HepG2 (cell line): ENCODE data around the gene CUEDC2.

ENCODE experiments used
- CBFB ChIP-seq: sonication (generic); formaldehyde crosslinking; IDR thresholded peaks from 2 replicates; pipeline ENCODE4 v1.4.0; 2020; ENCODE audit warnings: missing genetic modification reagents
- CTCF ChIP-seq: sonication (generic); formaldehyde crosslinking; IDR thresholded peaks from 2 replicates; pipeline ENCODE4 v1.5.0; 2020; ENCODE audit warnings: mild to moderate bottlenecking, missing genetic modification reagents, moderate library complexity
- POLR2A ChIP-seq, 2 experiments: IDR thresholded peaks; 2 replicates each; pipeline ENCODE4 v1.6.1; 2011; ENCODE audit warnings: low read depth in 2 of 2, low read length in 2 of 2, mild to moderate bottlenecking in 1 of 2, moderate library complexity in 1 of 2; ENCODE audit not compliant: insufficient read depth in 1 of 2
- SIN3B ChIP-seq: fragments of 150-350 bp; IDR thresholded peaks from 2 replicates; pipeline ENCODE4 v1.6.1; 2014; ENCODE audit warnings: low read length
- USF2 ChIP-seq, 2 experiments: sonication (generic) in 1 of 2; formaldehyde crosslinking in 1 of 2; IDR thresholded peaks; 2 replicates each; pipeline versions ENCODE4 v1.5.1 to v1.6.1; 2011 to 2020; ENCODE audit warnings: borderline replicate concordance in 1 of 2, low read depth in 1 of 2, low read length in 1 of 2, mild to moderate bottlenecking in 1 of 2, missing genetic modification reagents in 1 of 2, moderate library complexity in 1 of 2
- ZNF24 ChIP-seq: fragments of 450-650 bp; IDR thresholded peaks from 2 replicates; pipeline ENCODE4 v1.6.1; 2017; ENCODE audit warnings: antibody characterized with exemption, mild to moderate bottlenecking
- ZNF318 ChIP-seq: sonication (generic); formaldehyde crosslinking; IDR thresholded peaks from 2 replicates; pipeline ENCODE4 v1.4.0; 2020; ENCODE audit warnings: mild to moderate bottlenecking, missing genetic modification reagents
- TF ChIP-seq, protein P1 (sequence below), 2 experiments: IDR thresholded peaks; 2 replicates each; pipeline ENCODE4 v1.6.1; 2011 to 2012; ENCODE audit warnings: low read length in 2 of 2, borderline replicate concordance in 1 of 2, low read depth in 1 of 2, mild to moderate bottlenecking in 1 of 2, moderate library complexity in 1 of 2

- TF ChIP-seq ZNF24 = no peak
- 0 out of 2 replicates have a peak, but pooled peaks have one; percentile 46 for TF ChIP-seq CTCF (CRISPR knock-in tag)
- TF ChIP-seq USF2 (IDR thresholded peaks at IDR 0.05; ENCODE audit: low read depth, low read length) = no peak
- no peak for TF ChIP-seq USF2 (CRISPR knock-in tag; IDR thresholded peaks at IDR 0.05; ENCODE audit: borderline replicate concordance)
- peak; percentile 48; the same call in 1 of the 2 replicates for TF ChIP-seq CBFB (CRISPR knock-in tag)
- TF ChIP-seq, protein P1, sequence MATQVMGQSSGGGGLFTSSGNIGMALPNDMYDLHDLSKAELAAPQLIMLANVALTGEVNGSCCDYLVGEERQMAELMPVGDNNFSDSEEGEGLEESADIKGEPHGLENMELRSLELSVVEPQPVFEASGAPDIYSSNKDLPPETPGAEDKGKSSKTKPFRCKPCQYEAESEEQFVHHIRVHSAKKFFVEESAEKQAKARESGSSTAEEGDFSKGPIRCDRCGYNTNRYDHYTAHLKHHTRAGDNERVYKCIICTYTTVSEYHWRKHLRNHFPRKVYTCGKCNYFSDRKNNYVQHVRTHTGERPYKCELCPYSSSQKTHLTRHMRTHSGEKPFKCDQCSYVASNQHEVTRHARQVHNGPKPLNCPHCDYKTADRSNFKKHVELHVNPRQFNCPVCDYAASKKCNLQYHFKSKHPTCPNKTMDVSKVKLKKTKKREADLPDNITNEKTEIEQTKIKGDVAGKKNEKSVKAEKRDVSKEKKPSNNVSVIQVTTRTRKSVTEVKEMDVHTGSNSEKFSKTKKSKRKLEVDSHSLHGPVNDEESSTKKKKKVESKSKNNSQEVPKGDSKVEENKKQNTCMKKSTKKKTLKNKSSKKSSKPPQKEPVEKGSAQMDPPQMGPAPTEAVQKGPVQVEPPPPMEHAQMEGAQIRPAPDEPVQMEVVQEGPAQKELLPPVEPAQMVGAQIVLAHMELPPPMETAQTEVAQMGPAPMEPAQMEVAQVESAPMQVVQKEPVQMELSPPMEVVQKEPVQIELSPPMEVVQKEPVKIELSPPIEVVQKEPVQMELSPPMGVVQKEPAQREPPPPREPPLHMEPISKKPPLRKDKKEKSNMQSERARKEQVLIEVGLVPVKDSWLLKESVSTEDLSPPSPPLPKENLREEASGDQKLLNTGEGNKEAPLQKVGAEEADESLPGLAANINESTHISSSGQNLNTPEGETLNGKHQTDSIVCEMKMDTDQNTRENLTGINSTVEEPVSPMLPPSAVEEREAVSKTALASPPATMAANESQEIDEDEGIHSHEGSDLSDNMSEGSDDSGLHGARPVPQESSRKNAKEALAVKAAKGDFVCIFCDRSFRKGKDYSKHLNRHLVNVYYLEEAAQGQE (IDR thresholded peaks at IDR 0.05; ENCODE audit: borderline replicate concordance in 1 of 2, low read depth in 1 of 2, low read length in 2 of 2) = no peak; a peak in 1 of 4 replicates
- no peak for TF ChIP-seq ZNF318
- TF ChIP-seq SIN3B = no peak
- peak; percentile 67 to 81 for TF ChIP-seq POLR2A (IDR thresholded peaks at IDR 0.05; ENCODE audit: insufficient read depth in 1 of 2, low read depth in 2 of 2, low read length in 2 of 2)
Observed at GRCh38 chr10:102432162-102432950, at the start of gene CUEDC2.
